Lung (tissue), 12 donors: ENCODE measurements around the gene ITPR1. TPM values are rescaled to one million over a fixed set of nuclear protein-coding genes. Genes with fewer than 3 reads are reported as not detected.

Experiments used
- ATAC-seq: fragments of 200-7000 bp; cut with Tn5 transposase; one replicate; pipeline ENCODE4 v1.9.1; 2020; ENCODE audit warnings: moderate number of reproducible peaks; ENCODE audit not compliant: insufficient read depth, low FRiP score
- DNase-seq, 3 donors: peaks; one replicate each; pipeline ENCODE4 v3.0.0-alpha.2; 2013 to 2017
- H3K27ac ChIP-seq, 2 donors: one replicate each; pipeline ENCODE4 v1.5.1; 2013; ENCODE audit warnings: mild to moderate bottlenecking in 2 of 2, moderate library complexity in 2 of 2, control low read depth in 1 of 2, inconsistent platforms in 1 of 2, low read depth in 1 of 2, low read length in 1 of 2
- H3K27me3 ChIP-seq, 3 donors: one replicate each; pipeline ENCODE4 v1.5.1; 2013; ENCODE audit warnings: low read length in 2 of 3; ENCODE audit not compliant: control insufficient read depth in 3 of 3, insufficient read depth in 3 of 3
- H3K36me3 ChIP-seq, 4 donors: one replicate each; pipeline ENCODE4 v1.5.1; 2013; ENCODE audit warnings: low read length in 4 of 4, mild to moderate bottlenecking in 1 of 4, moderate library complexity in 1 of 4; ENCODE audit not compliant: control insufficient read depth in 4 of 4, insufficient read depth in 4 of 4
- H3K4me1 ChIP-seq, 5 donors: one replicate each; pipeline ENCODE4 v1.5.1; 2013; ENCODE audit warnings: low read length in 5 of 5, mild to moderate bottlenecking in 2 of 5, moderate library complexity in 1 of 5; ENCODE audit not compliant: control insufficient read depth in 5 of 5, insufficient read depth in 5 of 5
- H3K4me3 ChIP-seq: one replicate; pipeline ENCODE4 v1.5.1; 2013; ENCODE audit warnings: mild to moderate bottlenecking, control low read depth, moderate library complexity
- H3K9ac ChIP-seq, 2 donors: one replicate each; pipeline ENCODE4 v1.5.1; 2013; ENCODE audit warnings: low read length in 2 of 2, control low read depth in 1 of 2; ENCODE audit not compliant: insufficient read depth in 1 of 2
- H3K9me3 ChIP-seq, 4 donors: one replicate each; pipeline ENCODE4 v1.5.1; 2013; ENCODE audit warnings: low read length in 3 of 4, mild to moderate bottlenecking in 1 of 4, moderate library complexity in 1 of 4; ENCODE audit not compliant: control insufficient read depth in 4 of 4, insufficient read depth in 3 of 4
- CTCF ChIP-seq: IDR thresholded peaks from 2 replicates; pipeline ENCODE4 v1.5.1; 2012; ENCODE audit warnings: mild to moderate bottlenecking; ENCODE audit errors: control extremely low read depth, extremely low read depth
- WGBS, 2 donors: extraction: QIAGEN DNeasy Blood & Tissue Kit; methylation state at CpG; one replicate each; pipeline ENCODE4 v1.1.7; 2013; 5-methylcytosine and 5-hydroxymethylcytosine counted together
- polyA plus RNA-seq, 2 donors: library from polyadenylated mRNA; stranded (reverse); fragments of 200-250 nt; gene quantifications; one replicate each; pipeline ENCODE4 v1.2.1, GENCODE V29; 2013
- total RNA-seq, 2 donors: library from RNA; depleted of rRNA in 1 of 2; stranded (reverse); fragments of >200 nt in 1 of 2; gene quantifications; one replicate each; pipeline ENCODE4 v1.2.1, GENCODE V29; 2014 to 2021
- donor health status: control.
- donor health status: control.
- donor health status: Bipolar disorder and iron deficiency.
- donor health status: healthy.
- donor health status: DM: yes; HTN: yes; CAD: no.

ITPR1 gene
- total and polyA plus RNA-seq, 4 donors: 12.4 to 152 (median 44.1) TPM

- no peak for TF ChIP-seq CTCF
- DNase-seq (no peak), ATAC-seq (no peak)
- Histone ChIP-seq H3K36me3 (no peaks in the 10 kb centered on the region), H3K27me3 (no peaks in the 10 kb centered on the region), H3K27ac (no peak overlapping the region), H3K4me1 (peaks cover 0 to 14% (median 0%) of the 10 kb centered on the region in 5 donors), H3K9me3 (no peaks in the 10 kb centered on the region), H3K9ac (no peak overlapping the region), H3K4me3 (no peak overlapping the region)
- WGBS, 2 donors: 78 to 90% methylated on average over 4 of the region's 4 CpGs
Observed at GRCh38 chr3:4599612-4600011, 106.5 kb downstream of the ITPR1 start.

DNA sequence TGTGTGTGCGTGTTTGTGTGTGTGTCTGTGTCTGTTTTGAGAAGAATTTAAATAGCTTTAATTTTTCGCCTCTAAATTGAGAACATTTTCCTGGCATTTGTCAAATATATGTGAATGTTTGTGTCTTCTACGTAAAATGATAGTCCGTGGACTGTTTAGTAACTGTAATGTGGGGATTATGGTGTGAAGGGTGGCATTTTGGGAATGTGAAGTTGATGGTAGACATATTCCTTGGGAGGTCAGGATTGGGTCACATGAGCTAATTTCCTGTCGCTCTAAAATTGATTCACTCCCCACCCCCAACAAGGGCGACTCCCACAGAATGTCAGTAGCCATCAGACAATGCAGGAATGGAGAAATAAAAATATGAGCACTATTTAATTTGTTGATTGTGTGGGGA is 107.3 kb downstream of the ITPR1 start:
- Histone ChIP-seq H3K27ac (no peak overlapping the region), H3K4me1 (peaks cover 0 to 14% (median under 1%) of the 10 kb centered on the region in 5 donors), H3K4me3 (no peak overlapping the region), H3K27me3 (no peaks in the 10 kb centered on the region), H3K9ac (no peak overlapping the region), H3K36me3 (no peaks in the 10 kb centered on the region), H3K9me3 (no peaks in the 10 kb centered on the region)
- WGBS, 2 donors: 64 to 82% methylated on average over 6 of the region's 6 CpGs
- no peak for DNase-seq
- no peak for TF ChIP-seq CTCF
- no peak for ATAC-seq

- Histone ChIP-seq H3K9me3 (no peaks in the 10 kb centered on the region), H3K36me3 (no peaks in the 10 kb centered on the region), H3K4me3 (no peak overlapping the region), H3K27me3 (no peaks in the 10 kb centered on the region), H3K27ac (no peak overlapping the region), H3K9ac (no peak overlapping the region), H3K4me1 (peaks cover 0 to 8% (median 2%) of the 10 kb centered on the region in 5 donors)
- DNase-seq: no peak
- TF ChIP-seq CTCF: no peak
- no peak for ATAC-seq
- 63 to 74% methylated on average over 3 of the region's 3 CpGs for WGBS, 2 donors
Observed at GRCh38 chr3:4601892-4602291, 108.7 kb downstream of the ITPR1 start.

- ATAC-seq (no peak), DNase-seq (no peak)
- Histone ChIP-seq H3K4me3 (no peak overlapping the region), H3K27me3 (no peaks in the 10 kb centered on the region), H3K9me3 (no peaks in the 10 kb centered on the region), H3K27ac (no peak overlapping the region), H3K4me1 (peaks cover 0 to 15% (median 2%) of the 10 kb centered on the region in 5 donors), H3K36me3 (no peaks in the 10 kb centered on the region), H3K9ac (no peak overlapping the region)
- no peak for TF ChIP-seq CTCF
- WGBS, 2 donors: 90 to 95% methylated on average over 5 of the region's 5 CpGs
Observed at GRCh38 chr3:4604693-4605092, 111.5 kb downstream of the ITPR1 start.
